Bronchial epithelial cell (primary cell): ENCODE measurements around the gene TJP1. TPM values are rescaled to one million over a fixed set of nuclear protein-coding genes. Genes with fewer than 3 reads are reported as not detected.

ENCODE experiments used
- DNase-seq: peaks from one replicate; pipeline ENCODE4 v3.0.0-alpha.2; 2010; ENCODE audit warnings: low read depth
- FAIRE-seq: peaks from 2 replicates; lab custom pipeline; 2011; peaks lifted over from hg19 to GRCh38; lab: Jason Lieb, UNC
- H3K27me3 ChIP-seq: 2 replicates; pipeline ENCODE4 v1.5.1; 2011; ENCODE audit warnings: low read length; ENCODE audit not compliant: control insufficient read depth, insufficient read depth
- H3K36me3 ChIP-seq: 2 replicates; pipeline ENCODE4 v1.5.1; 2011; ENCODE audit warnings: low read length; ENCODE audit not compliant: control insufficient read depth, insufficient read depth
- H3K4me3 ChIP-seq: 2 replicates; pipeline ENCODE4 v1.5.1; 2011; ENCODE audit warnings: mild to moderate bottlenecking, low read depth, low read length, control low read depth
- total RNA-seq: library from RNA; depleted of rRNA; stranded (reverse); fragments of >200 nt; gene quantifications from 2 replicates; pipeline ENCODE4 v1.2.1, GENCODE V29; 2014
- TF ChIP-seq, protein P1 (sequence below): IDR thresholded peaks from 2 replicates; pipeline ENCODE4 v1.5.1; 2011; ENCODE audit warnings: mild to moderate bottlenecking, moderate library complexity, low read length, control low read depth, inconsistent platforms; ENCODE audit not compliant: insufficient read depth, severe bottlenecking

Gene TJP1
- total RNA-seq, 1 donor from 2014 or later = 62.9 TPM

DNA sequence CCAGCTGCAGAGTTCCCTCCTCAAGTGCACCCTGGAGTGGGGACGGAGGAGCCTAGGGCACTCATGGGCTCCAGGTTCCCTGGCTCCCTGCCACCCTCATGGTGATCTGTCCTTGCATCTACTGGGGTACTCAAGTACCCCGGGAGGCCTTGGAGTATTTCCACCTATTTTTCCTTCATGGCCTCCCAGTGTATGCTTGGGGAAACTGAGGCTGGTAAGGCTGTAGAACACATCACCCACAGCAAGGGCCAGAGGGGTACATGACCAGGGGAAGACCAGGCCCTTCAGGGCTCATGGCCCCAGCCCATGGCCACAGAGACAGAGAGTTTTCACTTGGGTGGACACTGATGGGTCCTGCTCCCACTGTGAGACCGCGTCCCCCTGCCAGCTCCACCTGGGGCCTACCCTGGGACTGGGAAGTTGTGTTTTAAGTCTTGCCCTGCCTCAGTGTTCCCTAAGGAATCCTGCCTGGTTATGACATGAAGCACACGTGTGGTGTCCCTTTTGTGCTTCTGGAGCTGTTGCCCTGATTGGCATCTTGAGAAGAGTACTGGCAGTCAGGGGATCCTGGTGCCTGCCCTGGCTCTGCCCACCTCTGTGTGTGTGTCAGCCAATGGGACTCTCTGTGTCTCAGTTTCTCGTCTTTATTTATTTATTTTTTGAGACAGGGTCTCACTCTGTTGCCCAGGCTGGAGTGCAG lies 132.8 kb downstream of the TJP1 start:
- TF ChIP-seq, protein P1, sequence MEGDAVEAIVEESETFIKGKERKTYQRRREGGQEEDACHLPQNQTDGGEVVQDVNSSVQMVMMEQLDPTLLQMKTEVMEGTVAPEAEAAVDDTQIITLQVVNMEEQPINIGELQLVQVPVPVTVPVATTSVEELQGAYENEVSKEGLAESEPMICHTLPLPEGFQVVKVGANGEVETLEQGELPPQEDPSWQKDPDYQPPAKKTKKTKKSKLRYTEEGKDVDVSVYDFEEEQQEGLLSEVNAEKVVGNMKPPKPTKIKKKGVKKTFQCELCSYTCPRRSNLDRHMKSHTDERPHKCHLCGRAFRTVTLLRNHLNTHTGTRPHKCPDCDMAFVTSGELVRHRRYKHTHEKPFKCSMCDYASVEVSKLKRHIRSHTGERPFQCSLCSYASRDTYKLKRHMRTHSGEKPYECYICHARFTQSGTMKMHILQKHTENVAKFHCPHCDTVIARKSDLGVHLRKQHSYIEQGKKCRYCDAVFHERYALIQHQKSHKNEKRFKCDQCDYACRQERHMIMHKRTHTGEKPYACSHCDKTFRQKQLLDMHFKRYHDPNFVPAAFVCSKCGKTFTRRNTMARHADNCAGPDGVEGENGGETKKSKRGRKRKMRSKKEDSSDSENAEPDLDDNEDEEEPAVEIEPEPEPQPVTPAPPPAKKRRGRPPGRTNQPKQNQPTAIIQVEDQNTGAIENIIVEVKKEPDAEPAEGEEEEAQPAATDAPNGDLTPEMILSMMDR = no peak
- no peak overlapping the region for H3K4me3 ChIP-seq
- H3K36me3 ChIP-seq = no peaks in the 10 kb centered on the region
- DNase-seq (no peak), FAIRE-seq (no peak)
- no peaks in the 10 kb centered on the region for H3K27me3 ChIP-seq

DNA sequence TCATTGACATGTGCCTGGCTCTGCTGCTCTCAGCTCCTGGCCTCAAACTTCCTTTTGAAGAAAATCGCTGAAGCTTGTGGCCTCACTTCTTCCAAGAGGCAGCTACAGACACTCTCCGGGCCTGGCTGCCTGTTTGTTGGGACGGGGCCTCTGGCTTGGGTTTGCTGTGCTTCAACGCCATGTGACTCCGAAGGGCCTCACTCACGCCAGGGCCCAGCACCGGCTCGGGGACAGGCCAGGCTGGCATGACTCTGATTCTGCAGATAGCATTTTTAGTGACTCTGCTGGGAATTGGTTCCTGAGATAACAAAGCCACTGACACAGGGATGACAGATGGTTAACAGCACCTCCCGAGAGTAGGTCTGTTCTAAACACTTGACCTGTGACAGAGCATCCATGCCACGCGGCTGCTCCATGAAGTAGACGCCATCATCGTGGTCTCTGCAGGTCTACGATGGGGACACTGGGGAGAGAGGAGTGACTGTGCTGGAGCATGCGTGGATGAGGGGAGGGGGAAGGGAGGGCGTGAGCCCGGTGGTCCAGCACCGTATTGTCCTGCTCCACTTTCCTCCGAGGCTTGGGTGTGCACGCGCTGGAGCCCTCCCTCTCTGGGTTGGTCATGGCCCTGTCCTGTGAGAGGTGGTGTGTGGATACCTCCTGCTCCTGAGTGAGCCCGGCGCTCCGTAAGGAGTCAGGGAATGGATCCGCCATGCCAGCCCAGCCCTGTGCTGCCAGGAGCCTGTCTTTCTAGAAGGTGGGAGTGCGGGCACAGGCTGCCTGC lies 133.6 kb downstream of the TJP1 start:
- Histone ChIP-seq H3K4me3 (no peak overlapping the region), H3K27me3 (no peaks in the 10 kb centered on the region), H3K36me3 (no peaks in the 10 kb centered on the region)
- DNase-seq = no peak
- FAIRE-seq = peak; percentile 68
- TF ChIP-seq, protein P1 = no peak

DNA sequence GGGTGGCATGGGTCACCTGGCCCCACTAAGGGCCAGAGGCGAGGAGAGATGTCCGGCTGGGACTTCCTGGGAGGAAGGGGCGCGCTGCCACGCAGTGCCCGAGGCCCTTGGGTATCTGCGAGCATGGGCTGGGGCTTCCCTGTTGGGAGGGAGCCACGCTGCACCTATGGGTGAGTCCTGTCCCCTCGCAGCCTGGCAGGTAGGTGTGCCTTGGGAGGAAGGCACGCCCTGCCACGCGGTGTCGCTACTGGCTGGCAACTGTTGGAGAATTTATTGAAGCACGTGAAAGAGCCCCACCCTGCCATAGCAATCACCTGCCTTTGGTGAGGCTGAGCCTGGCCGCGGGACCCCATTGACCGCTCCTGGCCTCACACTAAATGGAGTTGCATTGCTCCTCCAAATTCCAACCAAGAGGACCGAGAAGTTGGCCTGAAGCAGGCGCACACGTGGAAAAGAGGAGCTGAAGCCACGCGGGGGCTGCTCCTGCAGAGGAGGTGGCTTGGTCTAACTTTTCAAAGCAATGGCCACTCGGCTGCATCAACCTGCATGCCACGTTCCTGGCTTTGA lies 134.2 kb downstream of the TJP1 start:
- TF ChIP-seq, protein P1 = no peak
- H3K36me3 ChIP-seq = no peaks in the 10 kb centered on the region
- FAIRE-seq (no peak), DNase-seq (no peak)
- no peak overlapping the region for H3K4me3 ChIP-seq
- H3K27me3 ChIP-seq = no peaks in the 10 kb centered on the region

DNA sequence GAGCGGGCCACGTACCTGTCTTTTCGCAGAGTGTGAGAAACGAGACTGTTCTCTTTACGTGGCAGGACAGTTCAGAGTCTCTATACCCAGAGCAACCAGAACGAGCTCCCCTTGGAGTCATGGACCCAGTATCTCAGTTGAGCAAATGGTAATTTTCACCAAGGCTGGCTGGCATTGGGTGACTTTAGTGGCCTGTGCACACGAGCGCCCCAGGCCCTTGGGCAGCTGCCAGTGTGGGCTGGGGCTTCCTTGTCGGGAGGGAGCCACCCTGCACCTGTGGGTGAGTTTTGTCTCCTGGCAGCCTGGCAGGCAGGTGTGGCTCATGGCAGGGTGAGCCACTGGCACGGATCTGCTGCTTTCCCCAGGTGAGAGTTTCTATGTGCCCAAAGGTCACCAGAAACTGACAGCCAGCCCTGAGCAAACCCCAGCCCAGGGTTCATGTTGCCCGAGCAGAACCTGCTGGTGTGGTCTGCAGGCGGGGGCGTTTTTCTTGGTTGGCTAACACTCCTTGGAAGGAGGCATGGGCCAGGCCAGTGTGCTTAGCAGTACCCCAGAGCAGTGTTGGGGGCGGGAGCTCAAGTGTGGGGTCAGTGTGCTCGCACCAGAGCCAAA lies 135.0 kb downstream of the TJP1 start:
- no peaks in the 10 kb centered on the region for H3K36me3 ChIP-seq
- TF ChIP-seq, protein P1 = no peak
- H3K27me3 ChIP-seq = no peaks in the 10 kb centered on the region
- no peak overlapping the region for H3K4me3 ChIP-seq
- no peak for DNase-seq
- no peak for FAIRE-seq

DNA sequence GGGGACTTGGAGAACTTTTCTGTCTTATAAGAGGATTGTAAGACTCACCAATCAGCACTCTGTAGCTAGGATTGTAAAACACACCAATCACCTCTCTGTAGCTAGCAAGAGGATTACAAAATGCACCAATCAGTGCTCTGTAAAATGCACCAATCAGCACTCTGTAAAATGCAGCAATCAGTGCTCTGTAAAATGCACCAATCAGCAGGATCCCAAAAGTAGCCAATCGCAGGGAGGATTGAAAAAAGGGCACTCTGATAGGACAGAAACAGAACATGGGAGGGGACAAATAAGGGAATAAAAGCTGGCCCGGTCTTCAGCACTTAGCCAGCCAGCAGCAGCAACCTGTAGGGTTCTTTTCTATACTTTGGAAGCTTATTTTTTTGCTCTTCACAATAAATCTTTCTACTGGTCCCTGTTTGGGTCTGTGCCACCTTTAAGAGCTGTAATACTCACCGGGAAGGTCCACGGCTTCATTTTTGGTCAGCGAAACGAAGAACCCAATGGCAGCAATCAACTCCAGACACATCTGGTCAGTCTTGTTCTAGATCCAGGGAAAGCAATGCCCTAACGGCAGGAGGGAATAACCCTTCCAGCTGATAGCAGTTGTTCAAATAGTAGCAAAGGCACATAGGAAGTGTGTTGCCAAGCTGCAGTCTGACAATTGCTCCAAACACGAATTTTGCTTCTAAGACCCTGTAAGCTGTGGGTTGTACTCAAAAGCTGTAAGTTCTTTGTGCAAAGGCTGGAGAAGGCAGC lies 135.6 kb downstream of the TJP1 start:
- no peak for DNase-seq
- FAIRE-seq = no peak
- Histone ChIP-seq H3K27me3 (no peaks in the 10 kb centered on the region), H3K36me3 (no peaks in the 10 kb centered on the region), H3K4me3 (no peak overlapping the region)
- TF ChIP-seq, protein P1 = no peak
